ENCODE results near the gene NRAP.

GRCh38 chr10:113613977-113614690 lies 49.7 kb downstream of the NRAP start:
- TF ChIP-seq CTCF (IDR thresholded peaks at IDR 0.05) (no peak), POLR2A (IDR thresholded peaks at IDR 0.05) (no peak)
